ENCODE results near the gene PIK3R1. TPM values are rescaled to one million over a fixed set of nuclear protein-coding genes. Genes with fewer than 3 reads are reported as not detected.

The PIK3R1 gene
- total RNA-seq (2014; rRNA removed) (1.7 and 1.8 TPM in 2 replicates), Bru-seq, nascent RNA (percentile 44 among the genes with signal in this experiment), BruChase-seq, experiment 1, labeled RNA remaining after a 6-hour chase (percentile 40 among the genes with signal in this experiment), BruChase-seq, experiment 2, labeled RNA remaining after a 2-hour chase (percentile 44 among the genes with signal in this experiment)
- long read RNA-seq, full-length matches to known transcripts = 5 of 10 reads
- long read RNA-seq, partial matches to known transcripts = 1 of 10 reads
- long read RNA-seq, other reads (novel, unspliced or antisense) = 4 of 10 reads

DNA sequence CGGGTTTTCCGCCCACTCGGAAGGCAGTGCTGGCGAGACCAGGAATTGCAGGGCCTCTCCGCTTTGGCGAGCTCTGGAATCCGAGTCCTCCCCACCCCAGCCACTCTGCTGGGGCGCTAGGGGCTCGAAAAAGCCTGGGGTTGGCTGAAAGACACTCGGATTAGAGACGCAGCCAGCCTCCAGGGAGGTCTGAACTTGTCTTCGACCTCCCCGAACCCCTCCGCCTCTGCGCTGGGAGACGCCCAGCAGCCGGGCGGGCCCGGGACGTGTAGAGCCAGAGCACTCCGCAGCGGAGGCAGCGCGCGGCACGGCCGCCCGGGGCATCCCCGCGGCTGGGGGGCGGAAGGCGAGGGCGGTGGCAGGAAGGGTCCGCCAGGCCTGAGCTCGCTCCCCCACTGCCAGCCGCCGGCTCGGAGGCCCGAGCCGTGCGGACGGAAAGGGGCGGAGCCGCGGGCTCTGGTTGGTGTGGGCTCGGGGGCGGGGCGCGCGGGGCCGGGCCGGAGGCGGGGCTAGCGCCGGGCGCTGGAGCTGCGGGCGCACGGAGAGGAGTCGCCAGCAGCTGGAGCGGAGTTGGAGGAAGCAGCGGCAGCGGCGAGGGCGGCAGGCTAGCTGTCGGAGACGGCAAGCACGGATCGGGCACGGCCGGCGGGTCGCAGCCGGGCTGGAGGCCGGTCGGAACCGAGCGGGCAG is at the start of gene PIK3R1:
Gene PIK3R1 (plus strand): TSS at position 549 of the 690 bp plus-strand sequence. CDS start 10,920 bp downstream, outside the sequence.
- H3K9me3 ChIP-seq (ENCODE audit: low read length) = no peaks in the 10 kb centered on the region
- TF ChIP-seq, protein P1, sequence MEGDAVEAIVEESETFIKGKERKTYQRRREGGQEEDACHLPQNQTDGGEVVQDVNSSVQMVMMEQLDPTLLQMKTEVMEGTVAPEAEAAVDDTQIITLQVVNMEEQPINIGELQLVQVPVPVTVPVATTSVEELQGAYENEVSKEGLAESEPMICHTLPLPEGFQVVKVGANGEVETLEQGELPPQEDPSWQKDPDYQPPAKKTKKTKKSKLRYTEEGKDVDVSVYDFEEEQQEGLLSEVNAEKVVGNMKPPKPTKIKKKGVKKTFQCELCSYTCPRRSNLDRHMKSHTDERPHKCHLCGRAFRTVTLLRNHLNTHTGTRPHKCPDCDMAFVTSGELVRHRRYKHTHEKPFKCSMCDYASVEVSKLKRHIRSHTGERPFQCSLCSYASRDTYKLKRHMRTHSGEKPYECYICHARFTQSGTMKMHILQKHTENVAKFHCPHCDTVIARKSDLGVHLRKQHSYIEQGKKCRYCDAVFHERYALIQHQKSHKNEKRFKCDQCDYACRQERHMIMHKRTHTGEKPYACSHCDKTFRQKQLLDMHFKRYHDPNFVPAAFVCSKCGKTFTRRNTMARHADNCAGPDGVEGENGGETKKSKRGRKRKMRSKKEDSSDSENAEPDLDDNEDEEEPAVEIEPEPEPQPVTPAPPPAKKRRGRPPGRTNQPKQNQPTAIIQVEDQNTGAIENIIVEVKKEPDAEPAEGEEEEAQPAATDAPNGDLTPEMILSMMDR (conservative IDR thresholded peaks at IDR 0.05; ENCODE audit: low read depth, low read length) = no peak
- TF ChIP-seq EZH2phosphoT487 (IDR thresholded peaks at IDR 0.05; ENCODE audit: borderline replicate concordance, low read length) (no peak), EZH2 (IDR thresholded peaks at IDR 0.05; ENCODE audit: low read length, unreplicated experiment) (no peak)
- H3K79me2 ChIP-seq (ENCODE audit: low read length) = no peaks in the 10 kb centered on the region
- H3K9me2 ChIP-seq (replicated peaks; ENCODE audit: low read length) = no peaks in the 10 kb centered on the region
- H4K20me1 ChIP-seq (ENCODE audit: low read length) = no peaks in the 10 kb centered on the region
- no peaks in the 10 kb centered on the region for H3K36me3 ChIP-seq (ENCODE audit: low read depth, low read length)
- H3K9ac ChIP-seq (ENCODE audit: low read length) = peak within 1 kb of the TSS; percentile 43
- no TSS peak for BruUV-seq (replicated peaks)
- H3K27me3 ChIP-seq (ENCODE audit: low read length) = no peaks in the 10 kb centered on the region
- POLR2A ChIA-PET (ENCODE audit: unreplicated experiment) = interaction anchor here (0.6 to 0.9 kb wide), 2 partner anchors 128 to 190 kb away, joined by 4 to 7 read pairs; no protein-coding TSS in a partner anchor
- ATAC-seq = peak; percentile 87
- H3K4me3 ChIP-seq (ENCODE audit: low read length) = peak within 1 kb of the TSS; percentile 73
- peak within 1 kb of the TSS; percentile 30; the same call in 1 of the 2 replicates for H3K27ac ChIP-seq (ENCODE audit: low read length)
- intact Hi-C loops (cut with micrococcal nuclease) = no loop called here
- peak within 1 kb of the TSS; percentile 77 for H2AFZ ChIP-seq (ENCODE audit: low read length)
- peak; percentile 76 for DNase-seq
- no peaks in the 10 kb centered on the region for H3F3A ChIP-seq (ENCODE audit: low read length, unreplicated experiment)
- CTCF ChIA-PET = interaction anchor here (0.6 kb wide), 1 partner anchor 969 kb away, joined by 4 read pairs; no protein-coding TSS in a partner anchor
- no peaks in the 10 kb centered on the region for H3K4me1 ChIP-seq (ENCODE audit: insufficient read depth, low read length)
- peak within 1 kb of the TSS; percentile 83 for H3K4me2 ChIP-seq (ENCODE audit: low read length)

DNA sequence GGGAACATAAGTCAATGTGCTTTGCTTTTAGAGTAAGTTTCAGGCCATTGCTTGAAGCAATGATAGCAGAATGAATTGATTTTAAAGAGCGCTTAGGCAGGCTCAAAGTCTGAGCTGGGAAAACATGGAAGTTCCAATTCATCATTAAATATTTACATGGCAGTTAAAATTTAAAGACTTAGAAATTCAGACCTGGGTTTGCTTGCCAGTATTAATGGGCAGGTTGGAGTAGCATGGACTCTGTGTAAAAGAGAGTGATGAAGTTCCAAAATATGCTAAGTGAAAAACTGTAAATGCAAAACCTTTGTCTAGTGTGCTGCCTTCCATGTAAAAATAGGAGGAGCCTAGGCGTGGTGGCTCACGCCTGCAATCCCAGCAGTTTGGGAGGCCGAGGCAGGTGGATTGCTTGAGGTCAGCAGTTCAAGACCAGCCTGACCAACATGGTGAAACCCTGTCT is 48.3 kb upstream of the PIK3R1 start:
- Histone ChIP-seq H3K4me3 (ENCODE audit: low read length) (no peak overlapping the region), H2AFZ (ENCODE audit: low read length) (no peak overlapping the region), H3K9me3 (ENCODE audit: low read length) (no peaks in the 10 kb centered on the region), H3K9ac (ENCODE audit: low read length) (no peak overlapping the region), H3K79me2 (ENCODE audit: low read length) (no peaks in the 10 kb centered on the region), H3F3A (ENCODE audit: low read length, unreplicated experiment) (no peaks in the 10 kb centered on the region), H3K4me2 (ENCODE audit: low read length) (no peak overlapping the region), H3K27ac (ENCODE audit: low read length) (no peak overlapping the region), H3K9me2 (replicated peaks; ENCODE audit: low read length) (no peaks in the 10 kb centered on the region), H3K36me3 (ENCODE audit: low read depth, low read length) (no peaks in the 10 kb centered on the region), H3K27me3 (ENCODE audit: low read length) (peaks cover 8% of the 10 kb centered on the region; the same call in 1 of the 2 replicates), H3K4me1 (ENCODE audit: insufficient read depth, low read length) (no peaks in the 10 kb centered on the region), H4K20me1 (ENCODE audit: low read length) (no peaks in the 10 kb centered on the region)
- POLR2A ChIA-PET (ENCODE audit: unreplicated experiment) = no interaction called here
- DNase-seq = no peak
- no TSS peak for BruUV-seq (replicated peaks)
- intact Hi-C loops (cut with micrococcal nuclease) = no loop called here
- CTCF ChIA-PET = no interaction called here
- ATAC-seq = no peak
- TF ChIP-seq, protein P1 (conservative IDR thresholded peaks at IDR 0.05; ENCODE audit: low read depth, low read length) = no peak
- TF ChIP-seq EZH2 (IDR thresholded peaks at IDR 0.05; ENCODE audit: low read length, unreplicated experiment) (no peak), EZH2phosphoT487 (IDR thresholded peaks at IDR 0.05; ENCODE audit: borderline replicate concordance, low read length) (no peak)

Data from PC-3 (cell line).